GM21390 (cell line): Measurements from ENCODE around the gene LEF1.
A peak's percentile ranks its signal among the peaks of the same experiment; 100 is the strongest.
"Not testable (repeated sequence)": the region's sequence is repeated elsewhere in the genome, so short reads cannot be mapped to it uniquely, and the experiment has no call there.

Experiments used
- ATAC-seq: cut with Tn5 transposase; IDR thresholded peaks from one replicate; pipeline ENCODE4 v1.9.1; 2021; ENCODE audit not compliant: unreplicated experiment

The LEF1 gene

GRCh38 chr4:108042927-108043326 lies 125.8 kb downstream of the LEF1 start:
- no peak for ATAC-seq

GRCh38 chr4:108037884-108038283 lies 130.8 kb downstream of the LEF1 start:
- no peak for ATAC-seq

GRCh38 chr4:108036213-108036612 lies 132.5 kb downstream of the LEF1 start:
- ATAC-seq = peak; percentile 98

GRCh38 chr4:108035691-108036090 lies 133.0 kb downstream of the LEF1 start:
- no peak for ATAC-seq

- no peak for ATAC-seq
Observed at GRCh38 chr4:108034565-108034964, 134.2 kb downstream of the LEF1 start.

GRCh38 chr4:108033348-108033747 lies 135.4 kb downstream of the LEF1 start:
- ATAC-seq = no peak

- ATAC-seq = no peak
Observed at GRCh38 chr4:108031427-108032083, 137.2 kb downstream of the LEF1 start.

GRCh38 chr4:108030332-108030731 lies 138.4 kb downstream of the LEF1 start:
- peak; percentile 97 for ATAC-seq

GRCh38 chr4:108029731-108030130 lies 139.0 kb downstream of the LEF1 start:
- ATAC-seq = no peak

- no peak for ATAC-seq
Observed at GRCh38 chr4:108029016-108029720, 139.6 kb downstream of the LEF1 start.

GRCh38 chr4:108024878-108025165 lies 143.9 kb downstream of the LEF1 start:
- no peak for ATAC-seq

GRCh38 chr4:108024085-108024877 lies 144.5 kb downstream of the LEF1 start:
- ATAC-seq = no peak

GRCh38 chr4:108018884-108019187 lies 149.9 kb downstream of the LEF1 start:
- ATAC-seq = no peak

- peak; percentile 84 for ATAC-seq
Observed at GRCh38 chr4:108018040-108018883, 150.5 kb downstream of the LEF1 start.

GRCh38 chr4:108013955-108014354 lies 154.8 kb downstream of the LEF1 start:
- ATAC-seq = no peak

- ATAC-seq = no peak
Observed at GRCh38 chr4:108013327-108013726, 155.4 kb downstream of the LEF1 start.

- ATAC-seq = not testable (repeated sequence)
Observed at GRCh38 chr4:108012382-108012781, 156.3 kb downstream of the LEF1 start.

- no peak for ATAC-seq
Observed at GRCh38 chr4:108010167-108010566, 158.6 kb downstream of the LEF1 start.

GRCh38 chr4:108008721-108009120 lies 160.0 kb downstream of the LEF1 start:
- ATAC-seq = no peak

GRCh38 chr4:108007984-108008383 lies 160.7 kb downstream of the LEF1 start:
- no peak for ATAC-seq

GRCh38 chr4:108006361-108006760 lies 162.4 kb downstream of the LEF1 start:
- no peak for ATAC-seq
